HG02943 (cell line): ENCODE measurements around the gene TEX38.
"Not testable (repeated sequence)": the region's sequence is repeated elsewhere in the genome, so short reads cannot be mapped to it uniquely, and the experiment has no call there.

Experiments used
- ATAC-seq: cut with Tn5 transposase; IDR thresholded peaks from one replicate; pipeline ENCODE4 v1.9.1; 2021; ENCODE audit warnings: mild to moderate bottlenecking, low read depth, moderate library complexity; ENCODE audit not compliant: unreplicated experiment

Gene TEX38

GRCh38 chr1:46654698-46655097 lies 17.0 kb upstream of the TEX38 start:
- not testable (repeated sequence) for ATAC-seq

GRCh38 chr1:46655848-46656247 lies 15.8 kb upstream of the TEX38 start:
- ATAC-seq: no peak

- ATAC-seq: no peak
Observed at GRCh38 chr1:46656643-46657042, 15.0 kb upstream of the TEX38 start.

GRCh38 chr1:46657775-46658174 lies 13.9 kb upstream of the TEX38 start:
- ATAC-seq: no peak

- no peak for ATAC-seq
Observed at GRCh38 chr1:46659307-46659870, 12.3 kb upstream of the TEX38 start.

GRCh38 chr1:46660116-46660515 lies 11.5 kb upstream of the TEX38 start:
- ATAC-seq: peak; percentile 86

- not testable (repeated sequence) for ATAC-seq
Observed at GRCh38 chr1:46662919-46663318, 8.7 kb upstream of the TEX38 start.

GRCh38 chr1:46665983-46666382 lies 5.7 kb upstream of the TEX38 start:
- ATAC-seq: no peak

GRCh38 chr1:46667782-46668760 lies 3.6 kb upstream of the TEX38 start, which contains the start of gene ATPAF1:
Gene ATPAF1, minus strand, starts transcription at chr1:46668364. Its CDS starts 42 bp downstream, at chr1:46668322.
- peak; percentile 61 for ATAC-seq

GRCh38 chr1:46670134-46670533 lies 1.5 kb upstream of the TEX38 start:
- ATAC-seq: no peak

- no peak for ATAC-seq
Observed at GRCh38 chr1:46672696-46673095, 1.0 kb downstream of the TEX38 start.

GRCh38 chr1:46673749-46674182 lies 2.1 kb downstream of the TEX38 start:
- ATAC-seq: no peak

- ATAC-seq: no peak
Observed at GRCh38 chr1:46675549-46676314, 4.1 kb downstream of the TEX38 start.

GRCh38 chr1:46676531-46676930 lies 4.9 kb downstream of the TEX38 start:
- no peak for ATAC-seq

GRCh38 chr1:46677339-46677738 lies 5.7 kb downstream of the TEX38 start:
- no peak for ATAC-seq

GRCh38 chr1:46679789-46680573 lies 8.3 kb downstream of the TEX38 start:
- no peak for ATAC-seq

- no peak for ATAC-seq
Observed at GRCh38 chr1:46681333-46682034, 9.8 kb downstream of the TEX38 start.

GRCh38 chr1:46682064-46682463 lies 10.4 kb downstream of the TEX38 start:
- ATAC-seq: no peak

- no peak for ATAC-seq
Observed at GRCh38 chr1:46684670-46685069, 13.0 kb downstream of the TEX38 start.

- no peak for ATAC-seq
Observed at GRCh38 chr1:46686255-46686654, 14.6 kb downstream of the TEX38 start.
